MCF 10A (cell line): Measurements from ENCODE around the gene SYPL1. TPM values are rescaled to one million over a fixed set of nuclear protein-coding genes. Genes with fewer than 3 reads are reported as not detected.

ENCODE experiments used
- BruUV-seq: library from RNA; stranded (reverse); fragments of 400-500 nt; replicated peaks from 2 replicates; lab custom pipeline; 2021; lab: Mats Ljungman, UMichigan
- CTCF ChIA-PET: fragments of 300-600 bp; sonication (Branson Sonifier 250); formaldehyde crosslinking; extraction: SDS; loops from one replicate; lab custom pipeline; 2021; ENCODE audit warnings: antibody characterized with exemption, inconsistent platforms; lab: Yijun Ruan, JAX
- POLR2A ChIA-PET: fragments of 300-600, 350-650 bp; sonication (Branson Sonifier 250); formaldehyde crosslinking; extraction: SDS; loops from one replicate; lab custom pipeline; 2020; ENCODE audit warnings: antibody characterized with exemption, inconsistent platforms; lab: Yijun Ruan, JAX
- DNase-seq: peaks from one replicate; pipeline ENCODE4 v3.0.0-alpha.2; 2018; ENCODE audit not compliant: unreplicated experiment
- H3K27ac Mint-ChIP-seq: one replicate; pipeline ENCODE4 v1.8.0; 2022; ENCODE audit warnings: mild to moderate bottlenecking, low read depth, mixed read lengths; ENCODE audit not compliant: unreplicated experiment
- H3K27me3 Mint-ChIP-seq: one replicate; pipeline ENCODE4 v1.8.0; 2022; ENCODE audit warnings: mixed read lengths; ENCODE audit not compliant: insufficient read depth, unreplicated experiment
- H3K36me3 Mint-ChIP-seq: one replicate; pipeline ENCODE4 v1.8.0; 2022; ENCODE audit warnings: mild to moderate bottlenecking, moderate library complexity, mixed read lengths; ENCODE audit not compliant: insufficient read depth, unreplicated experiment
- H3K4me1 Mint-ChIP-seq: one replicate; pipeline ENCODE4 v1.8.0; 2022; ENCODE audit warnings: mixed read lengths; ENCODE audit not compliant: insufficient read depth, unreplicated experiment
- H3K4me3 Mint-ChIP-seq: one replicate; pipeline ENCODE4 v1.8.0; 2022; ENCODE audit warnings: mild to moderate bottlenecking, moderate library complexity, mixed read lengths; ENCODE audit not compliant: unreplicated experiment
- H3K9me3 Mint-ChIP-seq: one replicate; pipeline ENCODE4 v1.8.0; 2022; ENCODE audit warnings: mixed read lengths; ENCODE audit not compliant: unreplicated experiment
- CTCF ChIP-seq: fragments of 200-600 bp; IDR thresholded peaks from one replicate; pipeline ENCODE4 v1.8.0; 2022; ENCODE audit warnings: antibody characterized with exemption, mild to moderate bottlenecking; ENCODE audit not compliant: unreplicated experiment
- intact Hi-C: fragments of 100-400 bp; cut with micrococcal nuclease; formaldehyde crosslinking; loops from 2 replicates; pipeline ENCODE4 v1.14.1; 2022
- total RNA-seq: library from RNA; stranded (reverse); gene quantifications from 2 replicates; pipeline ENCODE4 v1.2.3, GENCODE V29; 2022

SYPL1 gene
- total RNA-seq, 1 experiment from 2014 or later = 77.6 TPM

GRCh38 chr7:106056513-106057203, 55.5 kb downstream of the SYPL1 start:
- POLR2A ChIA-PET = interaction anchor here (0.6 to 8.0 kb wide), 7 partner anchors 9 to 535 kb away, joined by 3 to 73 read pairs (median 3); partner anchors contain the start of gene SYPL1
- peak; percentile 85 for DNase-seq
- H3K4me1 Mint-ChIP-seq = peaks cover 21% of the 10 kb centered on the region
- H3K27me3 Mint-ChIP-seq = no peaks in the 10 kb centered on the region
- no TSS peak for BruUV-seq
- no peaks in the 10 kb centered on the region for H3K36me3 Mint-ChIP-seq
- intact Hi-C loops = loop anchor here (1.0 to 5.0 kb wide), 3 partner anchors 38 to 226 kb away; partner anchors contain the start of gene NAMPT
- peak; percentile 94 for TF ChIP-seq CTCF
- CTCF ChIA-PET = interaction anchor here (0.6 to 6.2 kb wide), 32 partner anchors 8 to 324 kb away, joined by 3 to 187 read pairs (median 5); no protein-coding TSS in a partner anchor
- no peaks in the 10 kb centered on the region for H3K9me3 Mint-ChIP-seq
- no peak overlapping the region for H3K27ac Mint-ChIP-seq
- H3K4me3 Mint-ChIP-seq = no peak overlapping the region

- Mint-ChIP-seq H3K4me1 (peaks cover 34% of the 10 kb centered on the region), H3K27ac (no peak overlapping the region), H3K36me3 (no peaks in the 10 kb centered on the region), H3K9me3 (no peaks in the 10 kb centered on the region), H3K27me3 (no peaks in the 10 kb centered on the region), H3K4me3 (no peak overlapping the region)
- intact Hi-C loops = loop anchor here (5.0 kb wide), 1 partner anchor 227 kb away; the partner anchor contains the start of gene NAMPT
- POLR2A ChIA-PET = interaction anchor here (5.9 kb wide), 1 partner anchor 99 kb away, joined by 45 read pairs; no protein-coding TSS in a partner anchor
- no peak for DNase-seq
- TF ChIP-seq CTCF = no peak
- CTCF ChIA-PET = interaction anchor here (1.3 to 5.3 kb wide), 4 partner anchors 10 to 110 kb away, joined by 3 to 187 read pairs (median 4); no protein-coding TSS in a partner anchor
- BruUV-seq = no TSS peak
Measured at GRCh38 chr7:106054971-106055532, 57.1 kb downstream of the SYPL1 start.

- H3K27me3 Mint-ChIP-seq = no peaks in the 10 kb centered on the region
- no peak for DNase-seq
- ChIA-PET CTCF (interaction anchor here (5.3 kb wide), 1 partner anchor 100 kb away, joined by 187 read pairs; no protein-coding TSS in a partner anchor), POLR2A (interaction anchor here (0.7 to 5.9 kb wide), 2 partner anchors 88 to 100 kb away, joined by 4 to 45 read pairs; no protein-coding TSS in a partner anchor)
- BruUV-seq = no TSS peak
- H3K36me3 Mint-ChIP-seq = no peaks in the 10 kb centered on the region
- intact Hi-C loops = no loop called here
- no peak overlapping the region for H3K4me3 Mint-ChIP-seq
- no peak overlapping the region for H3K27ac Mint-ChIP-seq
- H3K4me1 Mint-ChIP-seq = peaks cover 31% of the 10 kb centered on the region
- H3K9me3 Mint-ChIP-seq = no peaks in the 10 kb centered on the region
- TF ChIP-seq CTCF = no peak
Measured at GRCh38 chr7:106054156-106054910, 57.8 kb downstream of the SYPL1 start.
